Measurements from ENCODE around the gene COPG2. TPM values are rescaled to one million over a fixed set of nuclear protein-coding genes. Genes with fewer than 3 reads are reported as not detected.

The COPG2 gene
- total RNA-seq, 1 donor from 2014 or later, result 25.9 TPM

DNA sequence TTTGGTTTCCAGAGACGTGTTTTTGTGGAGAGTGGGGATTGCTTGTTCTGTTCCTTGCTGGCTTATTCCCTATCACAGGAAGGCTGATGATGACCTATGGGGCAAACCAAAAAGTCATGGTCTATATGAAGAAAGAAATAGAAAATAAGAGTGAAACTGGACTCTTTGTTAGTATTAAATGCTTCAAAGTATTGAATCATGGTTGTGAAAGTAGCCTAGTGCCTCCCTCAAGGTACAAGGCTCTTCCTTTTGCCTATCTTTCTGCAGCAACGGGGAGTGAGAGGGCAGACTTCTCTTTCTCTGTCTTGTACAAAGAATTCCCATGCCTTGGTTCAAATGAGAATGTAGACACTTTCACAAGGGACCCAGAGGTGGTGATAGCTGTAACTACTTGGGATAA is 167.6 kb downstream of the COPG2 start:
- no peak for DNase-seq (ENCODE audit: low spot score)

DNA sequence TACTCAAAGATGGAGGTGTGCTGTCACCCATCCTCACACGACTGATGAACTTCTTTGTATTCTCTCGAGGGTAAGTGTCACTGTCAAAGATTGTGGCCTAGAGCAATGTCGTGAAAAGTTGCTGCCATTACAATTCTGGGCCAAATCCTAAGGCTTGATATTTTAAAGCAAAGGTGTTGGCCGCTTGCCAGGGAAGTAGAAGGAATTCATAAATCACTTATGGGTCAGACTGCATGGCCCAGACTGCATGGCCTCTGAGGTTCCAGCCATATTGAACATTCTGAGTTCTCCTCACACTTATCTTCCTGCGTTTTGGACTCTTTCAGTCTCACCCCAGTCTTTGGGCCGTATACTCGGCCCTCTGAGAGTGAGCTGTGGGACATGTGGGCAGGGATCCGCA is 168.1 kb downstream of the COPG2 start:
- DNase-seq (ENCODE audit: low spot score), result no peak

DNA sequence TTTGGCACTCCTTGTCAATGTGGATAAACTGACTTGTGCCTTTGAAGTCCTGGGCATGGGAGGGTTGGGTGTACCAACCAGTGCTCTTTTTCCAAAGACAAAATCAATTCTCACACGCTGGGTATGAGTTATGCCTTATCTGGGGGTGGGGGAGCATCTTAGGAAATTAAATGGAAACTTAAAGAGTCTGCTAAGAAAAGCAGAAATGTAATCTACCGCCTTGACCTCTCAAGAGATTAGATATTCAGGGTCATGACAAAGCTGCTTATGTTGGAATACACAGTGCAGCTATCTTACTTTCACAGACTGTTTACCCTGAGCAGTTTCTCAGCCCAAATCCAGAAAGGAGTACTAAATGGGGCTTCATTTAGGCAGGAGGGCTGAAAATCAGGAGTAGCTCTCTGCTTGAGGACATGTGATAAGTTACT is 174.1 kb downstream of the COPG2 start:
- no peak for DNase-seq (ENCODE audit: low spot score)

DNA sequence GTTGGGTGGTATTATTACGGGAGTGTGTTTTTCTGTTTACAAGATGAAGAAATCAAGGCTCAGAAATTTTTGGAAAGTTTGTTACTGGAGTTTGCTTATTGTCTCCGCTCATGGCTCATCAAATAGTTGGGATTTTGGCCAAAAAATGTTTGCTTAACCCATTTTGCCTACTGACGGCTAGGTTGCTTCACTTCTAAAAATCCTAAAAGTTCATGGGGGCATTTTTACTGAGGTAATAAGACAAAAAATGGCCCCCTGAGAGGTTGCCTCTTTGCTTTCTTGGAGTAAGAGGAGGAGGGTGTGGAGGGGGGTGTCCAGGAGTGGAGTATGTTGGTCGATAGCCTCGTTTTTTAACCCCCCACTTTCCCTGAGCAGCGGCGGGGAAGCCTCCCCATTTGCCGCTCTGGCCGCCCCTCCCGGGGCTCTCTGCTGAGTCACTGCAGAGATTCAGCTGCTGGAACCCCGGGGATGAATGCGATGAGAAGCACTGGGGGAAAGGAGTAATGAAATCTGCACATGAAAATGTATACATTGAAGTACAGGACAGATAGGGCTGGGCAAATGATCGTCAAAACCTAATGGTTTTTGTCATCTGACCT is 175.2 kb downstream of the COPG2 start:
- no peak for DNase-seq (ENCODE audit: low spot score)

DNA sequence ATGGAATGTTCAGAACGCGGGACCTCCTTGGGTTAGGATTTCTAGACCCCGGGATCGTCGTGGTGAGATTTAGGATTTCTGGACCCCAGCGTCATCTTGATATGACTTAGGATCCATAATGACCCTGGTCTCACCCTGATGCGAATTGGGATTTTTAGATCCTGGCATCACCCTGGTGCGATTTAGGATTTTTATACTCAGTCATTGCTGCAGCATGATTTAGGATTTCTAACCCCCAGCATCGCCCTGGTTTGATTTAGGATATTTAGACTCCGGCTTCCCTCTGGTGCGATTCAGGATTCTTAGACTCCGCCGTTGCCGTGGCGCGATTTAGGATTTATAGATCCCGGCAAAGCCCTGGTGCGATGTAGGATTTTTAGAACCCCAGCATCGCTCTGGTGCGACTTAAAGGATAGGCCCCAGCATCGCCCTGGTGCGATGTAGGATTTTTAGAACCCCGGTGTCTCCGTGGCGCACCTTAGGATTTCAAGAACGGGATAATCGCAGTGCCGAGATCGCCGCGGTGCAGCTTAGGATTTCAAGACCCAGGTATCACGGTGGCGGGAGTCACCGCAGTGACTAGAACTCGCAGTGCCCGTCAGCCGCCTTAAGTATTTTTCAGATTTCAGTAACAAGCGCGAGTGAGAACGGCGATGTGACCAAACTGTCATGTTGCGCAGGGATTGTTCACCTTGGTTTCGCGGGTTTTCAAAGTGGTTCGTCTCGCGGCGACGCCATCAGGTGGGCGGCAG is 175.8 kb downstream of the COPG2 start:
- no peak for DNase-seq (ENCODE audit: low spot score)

DNA sequence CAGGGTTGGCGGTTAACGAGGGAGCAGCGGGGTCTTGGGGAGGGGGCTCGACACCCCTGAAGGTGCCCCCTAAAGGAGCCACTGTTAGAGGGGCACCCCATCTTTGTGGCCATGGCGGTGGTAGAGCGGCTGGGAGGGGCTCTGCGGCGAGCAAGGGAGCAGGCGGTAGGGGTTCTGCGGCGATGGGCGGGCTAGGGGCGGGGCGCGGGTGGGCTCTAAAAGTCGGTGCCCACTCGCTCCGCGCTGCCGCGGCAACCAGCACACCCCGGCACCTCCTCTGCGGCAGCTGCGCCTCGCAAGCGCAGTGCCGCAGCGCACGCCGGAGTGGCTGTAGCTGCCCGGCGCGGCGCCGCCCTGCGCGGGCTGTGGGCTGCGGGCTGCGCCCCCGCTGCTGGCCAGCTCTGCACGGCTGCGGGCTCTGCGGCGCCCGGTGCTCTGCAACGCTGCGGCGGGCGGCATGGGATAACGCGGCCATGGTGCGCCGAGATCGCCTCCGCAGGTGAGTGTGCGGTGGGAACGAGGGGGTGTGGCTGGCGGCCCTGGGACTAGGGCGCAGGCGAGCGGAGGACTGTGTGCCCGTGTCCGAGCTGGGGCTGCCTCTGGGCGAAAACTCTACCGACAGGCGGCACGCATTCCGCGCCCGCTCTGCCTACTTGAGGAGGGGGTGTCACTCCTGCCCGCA is 176.6 kb downstream of the COPG2 start, which contains the start of gene MEST:
Gene MEST (plus strand): TSS at position 245 of the 682 bp plus-strand sequence. CDS start 229 bp downstream, at position 474.
- no peak for DNase-seq (ENCODE audit: low spot score)

DNA sequence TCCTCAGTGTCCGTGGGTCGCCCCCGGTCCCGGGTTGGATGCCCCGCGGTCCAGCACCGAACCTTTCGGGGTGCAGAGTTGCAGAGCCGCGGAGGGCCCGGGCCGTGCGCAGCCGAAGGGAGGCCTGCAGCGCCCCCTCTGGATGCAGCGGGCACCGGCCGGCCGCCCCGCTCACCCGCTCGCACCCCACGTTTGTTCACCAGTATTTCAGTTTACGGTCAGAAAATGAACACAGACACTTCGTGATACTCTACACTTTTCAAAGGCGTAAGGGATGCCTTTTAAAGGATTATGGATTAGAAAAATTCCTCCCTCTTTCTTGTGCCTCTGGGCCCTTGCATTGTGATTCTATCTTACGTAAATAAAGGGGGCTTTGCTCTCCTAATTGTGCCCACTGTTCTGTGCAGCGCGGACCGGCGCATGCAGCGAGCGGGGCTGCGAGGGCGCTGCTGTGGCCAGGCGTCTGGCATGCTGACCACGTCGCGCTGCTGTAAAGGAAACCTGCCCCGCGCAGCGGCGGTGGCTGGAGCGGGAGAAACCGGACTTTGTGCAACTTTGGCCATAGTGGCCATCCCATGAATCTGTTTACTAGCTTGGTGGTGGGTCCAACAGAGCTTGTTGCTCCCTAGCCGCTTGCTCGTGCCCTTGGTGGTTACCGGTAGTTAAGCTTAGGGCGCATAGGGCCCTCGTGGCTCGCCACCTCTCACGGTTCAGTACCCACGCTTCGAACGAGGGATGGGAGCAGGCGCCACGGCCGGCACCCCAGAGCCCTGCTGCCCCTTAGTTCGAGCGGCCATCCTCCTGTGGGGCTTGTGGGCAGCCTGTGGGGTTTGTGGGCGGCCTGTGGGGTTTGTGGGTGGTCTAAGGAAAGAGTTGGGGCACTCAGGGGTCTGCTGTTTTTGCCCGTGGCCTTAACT is 177.4 kb downstream of the COPG2 start:
- no peak for DNase-seq (ENCODE audit: low spot score)

DNA sequence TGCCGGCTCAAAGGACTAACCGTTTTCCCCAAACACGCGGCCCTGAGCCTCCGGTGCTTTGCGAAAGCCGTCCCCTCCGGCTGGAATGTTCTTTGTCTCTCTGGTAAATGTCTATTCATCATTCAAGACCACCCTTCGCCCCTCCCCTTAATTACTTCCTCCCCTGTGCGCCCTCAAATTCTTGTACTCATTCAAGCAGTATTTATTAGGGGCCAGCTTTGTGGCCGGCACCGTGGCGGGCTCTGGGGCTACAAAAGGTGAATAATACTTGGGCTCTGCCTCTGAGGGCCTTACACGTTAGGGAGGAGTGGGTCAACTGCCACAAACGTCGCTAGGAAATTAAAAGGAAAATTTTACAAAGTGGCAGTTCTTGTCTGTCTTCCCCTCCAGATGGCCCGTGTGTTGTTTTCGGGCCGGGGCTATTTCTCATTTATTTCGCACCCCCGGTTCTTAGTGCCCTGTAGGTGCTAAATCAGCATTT is 178.2 kb downstream of the COPG2 start:
- no peak for DNase-seq (ENCODE audit: low spot score)

DNA sequence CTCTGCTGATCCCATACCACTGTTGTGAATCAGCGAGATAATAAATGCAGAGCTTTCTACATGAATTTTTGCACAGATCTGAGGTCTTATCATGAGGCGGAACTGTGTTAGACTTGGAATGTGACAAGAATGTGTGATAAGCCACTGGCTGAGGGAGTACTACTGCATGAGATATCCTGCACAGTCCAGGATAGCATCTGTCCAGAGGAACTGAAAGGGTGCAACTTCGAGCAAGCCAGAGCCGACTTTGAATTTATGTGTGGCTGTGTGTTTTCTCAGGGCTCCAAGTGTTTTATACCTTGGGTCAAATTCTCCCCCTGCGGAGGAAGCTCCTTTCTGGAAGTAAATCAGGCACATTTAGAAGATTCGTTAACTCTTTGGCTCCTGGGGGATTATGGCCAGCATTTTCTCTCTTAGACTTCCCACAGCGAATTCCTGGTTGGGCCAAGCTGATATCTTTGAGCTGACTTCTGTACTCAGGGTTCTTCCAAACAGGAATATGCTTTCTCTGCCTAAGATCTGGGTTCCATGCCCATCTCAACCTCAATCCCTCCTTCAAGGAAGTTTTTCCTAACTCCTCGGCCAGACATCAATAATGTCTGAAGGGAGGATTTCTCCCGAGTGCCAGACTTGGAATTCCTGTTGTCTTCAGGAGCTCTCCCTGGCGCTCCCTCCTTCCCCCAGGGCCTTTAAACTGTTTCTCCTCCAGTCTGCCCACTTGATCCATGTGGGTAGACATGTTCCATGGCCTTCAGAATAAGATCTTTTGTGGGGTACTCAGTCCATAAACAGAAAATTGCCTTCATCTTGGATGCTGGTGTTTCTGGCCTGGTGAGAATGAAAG is 179.2 kb downstream of the COPG2 start:
- no peak for DNase-seq (ENCODE audit: low spot score)

DNA sequence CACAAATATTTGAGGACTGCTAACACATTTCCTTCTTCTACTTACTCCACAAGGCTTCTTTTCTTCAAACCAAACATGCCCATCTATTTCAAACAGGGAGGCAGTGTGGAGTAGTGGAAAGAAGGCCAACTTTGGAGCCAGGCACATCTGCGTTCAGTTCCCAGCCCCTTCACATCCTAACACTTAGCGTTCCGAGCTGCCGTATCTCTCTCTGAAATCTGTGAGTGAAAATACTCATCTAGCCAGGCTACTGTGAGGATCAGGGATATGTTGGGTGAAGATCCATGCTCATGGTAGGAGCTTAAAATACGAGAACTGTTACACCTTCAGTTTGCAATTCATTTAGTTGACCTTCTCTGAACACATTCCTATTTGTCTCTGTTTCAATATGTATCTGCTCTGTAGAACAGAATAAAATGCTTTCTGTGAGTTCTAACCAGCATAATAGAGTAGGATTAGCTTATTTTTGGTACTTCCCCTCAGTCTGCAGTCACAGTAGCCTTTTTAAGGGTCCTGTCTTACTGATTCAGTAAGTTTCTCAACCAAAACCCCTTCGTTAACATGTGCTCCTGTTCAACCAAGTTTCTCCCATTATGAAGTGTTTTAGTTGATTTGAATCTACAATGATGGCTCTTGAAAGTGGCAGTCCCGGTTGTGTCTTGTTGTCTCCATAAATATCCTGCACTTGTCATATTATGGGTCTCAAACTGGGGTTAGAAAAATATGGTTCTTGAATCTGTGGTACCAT is 180.0 kb downstream of the COPG2 start:
- DNase-seq (ENCODE audit: low spot score), result no peak

DNA sequence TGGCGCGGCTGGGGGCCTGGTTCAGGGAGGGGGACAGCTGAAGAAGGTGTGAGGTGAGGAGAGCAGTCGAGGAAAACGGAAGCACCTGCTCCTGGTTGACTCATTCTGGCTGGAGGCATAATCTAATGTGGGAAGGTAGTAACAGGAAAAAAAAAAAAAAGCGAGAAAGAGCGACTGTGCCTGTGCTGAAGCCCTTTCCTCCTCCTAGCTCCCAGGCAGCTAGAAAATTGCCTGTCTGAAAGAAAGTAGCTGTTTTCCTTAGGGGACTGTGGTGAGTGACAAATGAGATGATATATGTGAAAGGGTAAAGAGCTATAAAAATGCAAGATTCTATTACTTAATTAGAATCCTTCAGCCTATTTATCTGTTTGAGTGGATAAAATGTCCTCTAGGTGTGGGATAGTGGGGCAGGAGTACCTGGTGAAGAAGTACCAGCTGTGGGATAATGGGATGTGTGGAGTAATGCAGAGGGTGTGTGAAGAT is 181.6 kb downstream of the COPG2 start:
- DNase-seq (ENCODE audit: low spot score), result no peak

DNA sequence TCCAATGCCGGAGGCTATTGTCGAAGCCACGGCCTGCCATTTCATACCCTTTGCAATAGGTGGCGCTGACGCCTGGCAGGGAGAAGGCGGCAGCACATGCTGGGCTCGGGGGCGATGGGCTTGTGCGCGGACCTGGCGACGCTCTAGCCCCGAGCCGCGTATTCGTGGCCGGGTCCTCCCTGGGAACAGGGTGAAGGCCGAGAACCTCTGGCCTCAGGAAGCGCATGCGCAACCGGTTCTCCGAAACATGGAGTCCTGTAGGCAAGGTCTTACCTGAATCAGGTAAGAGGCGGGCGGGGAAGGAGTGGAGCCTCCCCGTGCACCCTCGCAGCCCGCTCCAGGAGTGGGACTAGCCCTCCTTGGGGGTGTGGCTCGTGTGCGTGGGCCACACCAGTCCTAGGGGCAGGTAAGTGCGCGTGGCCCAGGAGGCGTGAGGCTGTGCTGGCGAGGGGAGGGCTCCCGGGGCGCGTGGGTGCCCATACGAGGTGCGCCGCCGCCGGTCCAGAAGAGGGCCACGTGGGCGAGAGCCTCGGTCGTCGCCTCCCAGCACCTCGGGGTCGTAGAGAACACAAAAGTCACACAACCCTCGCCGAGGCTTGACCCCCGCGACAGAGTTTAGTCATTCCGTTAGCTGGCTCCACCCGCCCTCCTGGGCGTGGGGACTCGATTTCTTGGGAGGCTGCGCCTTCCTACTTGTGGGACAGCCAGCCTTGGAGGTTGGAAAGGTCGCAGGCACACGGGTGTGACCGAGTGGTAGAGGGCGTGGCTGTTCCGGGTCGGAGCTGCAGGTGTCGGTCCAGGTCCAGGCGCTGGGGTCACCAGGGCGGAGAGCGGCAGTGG is 182.2 kb downstream of the COPG2 start:
- DNase-seq (ENCODE audit: low spot score), result no peak

DNA sequence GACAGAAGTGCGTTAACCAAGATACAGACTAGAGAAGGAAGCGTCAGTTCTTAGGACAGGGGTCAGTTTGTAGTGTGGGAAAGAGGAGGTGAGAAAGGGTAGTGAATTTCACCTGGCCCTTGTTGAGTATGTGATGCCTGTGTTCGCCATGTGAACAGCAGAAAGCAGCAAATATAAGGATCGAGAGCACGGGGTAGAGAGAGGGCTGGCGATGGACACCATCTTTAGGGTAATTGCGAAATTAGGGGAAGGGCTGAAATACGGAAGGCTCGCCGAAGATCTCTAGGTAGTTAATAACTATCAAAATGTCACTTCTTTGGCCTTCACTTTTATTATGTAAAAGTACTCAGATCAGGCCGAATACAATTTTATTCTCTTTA is 182.8 kb downstream of the COPG2 start:
- no peak for DNase-seq (ENCODE audit: low spot score)

DNA sequence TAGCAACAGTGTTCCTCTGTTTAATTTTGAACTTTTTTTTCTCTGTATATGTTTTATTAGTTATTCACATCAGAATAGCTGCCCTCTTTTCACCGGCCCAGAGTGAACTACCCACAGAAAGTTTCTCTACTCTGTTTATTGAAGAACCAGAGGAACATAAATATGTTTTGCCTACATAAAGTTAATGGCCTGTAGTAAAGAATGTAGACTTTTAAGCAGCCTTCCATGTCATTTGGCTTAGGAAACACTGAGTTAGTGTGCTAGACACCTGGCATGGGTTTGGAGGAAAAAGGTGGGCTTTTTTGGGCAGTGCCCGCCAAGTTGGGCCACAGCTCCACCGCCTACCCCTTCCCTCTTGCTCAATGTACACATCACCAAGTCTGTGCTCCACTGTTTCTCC is 185.5 kb downstream of the COPG2 start:
- DNase-seq (ENCODE audit: low spot score), result no peak

DNA sequence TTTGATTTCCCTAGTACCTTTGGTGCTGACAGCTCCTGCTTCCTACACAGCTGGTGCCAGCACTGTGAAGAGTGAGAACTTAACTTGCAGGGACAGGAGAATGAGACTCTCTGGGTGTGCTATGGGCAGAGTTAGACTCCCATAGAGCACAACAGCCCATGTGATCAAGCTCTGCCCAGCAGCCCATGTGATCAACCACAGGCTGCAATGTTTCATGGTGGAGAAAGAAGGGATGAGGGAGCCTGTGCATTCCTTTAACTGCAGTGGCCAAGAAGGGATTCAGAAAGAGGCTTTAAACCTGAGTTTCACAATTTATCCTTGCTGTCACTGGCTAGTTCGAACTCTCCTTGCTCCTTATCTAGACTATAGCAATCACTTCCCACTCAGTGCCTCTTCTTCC is 186.7 kb downstream of the COPG2 start:
- DNase-seq (ENCODE audit: low spot score), result no peak

DNA sequence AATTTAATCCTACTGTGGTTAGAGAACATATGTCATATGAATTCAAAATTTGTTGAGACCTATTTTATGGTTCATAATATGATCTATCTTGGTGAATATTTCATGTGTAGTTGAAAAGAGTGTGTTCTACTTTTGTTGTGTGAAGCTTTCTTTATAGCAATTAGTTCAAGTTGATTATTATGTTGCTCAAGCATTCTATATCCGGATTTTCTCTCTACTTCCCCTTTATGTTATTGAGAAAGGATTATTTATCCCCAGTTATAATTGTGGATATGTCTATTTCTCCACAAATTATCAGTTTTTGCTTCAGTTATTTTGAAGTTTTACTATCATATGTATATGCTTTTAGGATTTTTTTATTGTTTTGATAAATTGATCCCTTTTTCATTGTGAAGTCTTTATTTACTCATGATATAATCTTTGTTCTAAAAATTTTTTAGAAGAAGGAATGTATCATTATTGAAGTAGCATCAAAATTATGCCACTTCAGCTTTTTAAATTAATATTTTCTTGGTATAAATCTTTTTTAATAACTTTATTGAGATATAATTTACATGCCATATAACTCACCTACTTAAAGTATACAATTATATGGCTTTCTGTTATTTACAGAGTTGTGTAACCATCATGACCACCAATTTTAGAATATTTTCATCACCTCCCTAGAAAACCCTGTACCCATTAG is 188.7 kb downstream of the COPG2 start:
- no peak for DNase-seq (ENCODE audit: low spot score)

DNA sequence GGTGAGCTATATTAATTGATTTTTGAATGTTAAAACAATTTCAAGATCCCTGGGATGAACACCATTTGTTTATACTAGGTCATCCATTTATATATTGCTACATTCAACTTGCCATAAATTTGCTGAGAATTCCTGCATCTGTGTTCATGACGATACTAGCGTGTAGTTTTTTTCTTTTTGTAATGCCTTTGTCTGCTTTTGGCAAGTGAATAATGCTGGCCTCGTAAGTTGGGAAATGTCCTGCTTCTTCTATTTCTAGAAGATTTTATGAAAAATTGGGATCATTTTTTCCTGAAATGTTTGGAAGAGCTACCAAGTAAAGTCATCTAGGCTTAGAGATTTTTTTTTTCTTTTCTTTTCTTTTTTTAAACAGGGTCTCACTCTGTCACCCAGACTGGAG is 189.6 kb downstream of the COPG2 start:
- no peak for DNase-seq (ENCODE audit: low spot score)
